Smooth muscle cell (in vitro differentiated cells): ENCODE results near the gene PKD1L1. TPM values are rescaled to one million over a fixed set of nuclear protein-coding genes. Genes with fewer than 3 reads are reported as not detected.
"Not testable (repeated sequence)": the region's sequence is repeated elsewhere in the genome, so short reads cannot be mapped to it uniquely, and the experiment has no call there.

ENCODE experiments used
- DNase-seq: peaks from one replicate; lab custom pipeline; 2025; ENCODE audit not compliant: unreplicated experiment; lab: John Stamatoyannopoulos, UW
- H2AFZ ChIP-seq: fragments of 200-600 bp; sonication (generic); 2 replicates; pipeline ENCODE4 v1.6.0; 2016; ENCODE audit warnings: antibody characterized with exemption, low read depth, mild to moderate bottlenecking
- H3F3A ChIP-seq: fragments of 200-600 bp; sonication (generic); 2 replicates; pipeline ENCODE4 v1.6.0; 2017; ENCODE audit warnings: antibody characterized with exemption, low read depth
- H3K27ac ChIP-seq: fragments of 200-600 bp; sonication (generic); 2 replicates; pipeline ENCODE4 v1.5.1; 2016; ENCODE audit warnings: low read depth, mild to moderate bottlenecking
- H3K27me3 ChIP-seq: fragments of 200-600 bp; sonication (generic); 2 replicates; pipeline ENCODE4 v1.6.1; 2016; ENCODE audit warnings: low read depth, mild to moderate bottlenecking
- H3K36me3 ChIP-seq: fragments of 200-600 bp; sonication (generic); 2 replicates; pipeline ENCODE4 v1.5.1; 2016; ENCODE audit warnings: low read depth
- H3K4me1 ChIP-seq: fragments of 200-600 bp; sonication (generic); 2 replicates; pipeline ENCODE4 v1.5.1; 2016; ENCODE audit warnings: low read depth
- H3K4me2 ChIP-seq: fragments of 200-600 bp; sonication (generic); 2 replicates; pipeline ENCODE4 v1.6.0; 2016; ENCODE audit warnings: mild to moderate bottlenecking
- H3K4me3 ChIP-seq: fragments of 200-600 bp; sonication (generic); 2 replicates; pipeline ENCODE4 v1.5.1; 2016; ENCODE audit warnings: mild to moderate bottlenecking
- H3K79me2 ChIP-seq: fragments of 200-600 bp; sonication (generic); 2 replicates; pipeline ENCODE4 v1.6.0; 2016; ENCODE audit warnings: low read depth, mild to moderate bottlenecking
- H3K9ac ChIP-seq: fragments of 200-600 bp; sonication (generic); 2 replicates; pipeline ENCODE4 v1.6.0; 2016; ENCODE audit warnings: low read depth
- H3K9me3 ChIP-seq: fragments of 200-600 bp; sonication (generic); replicated peaks from 2 replicates; pipeline ENCODE4 v1.5.1; 2016; ENCODE audit warnings: low read depth
- H4K20me1 ChIP-seq: fragments of 200-600 bp; sonication (generic); 2 replicates; pipeline ENCODE4 v1.6.0; 2016; ENCODE audit warnings: low read depth
- whole genome bisulfite sequencing: methylation state at CpG from one replicate; pipeline ENCODE4 v1.1.7; 2016; ENCODE audit warnings: low lambda C conversion rate; 5-methylcytosine and 5-hydroxymethylcytosine counted together
- polyA plus RNA-seq: library from polyadenylated mRNA; unstranded; fragments of >200 nt; fragmentation: Nextera tagmentation; extraction: Ambion mirVana; gene quantifications from 2 replicates; pipeline ENCODE4 v1.2.1, GENCODE V29; 2016
- total RNA-seq: library from RNA; depleted of rRNA; stranded (reverse); fragments of >200 nt; gene quantifications from 2 replicates; pipeline ENCODE4 v1.2.3, GENCODE V29; 2014
- TF ChIP-seq, protein P1 (sequence below): fragments of 200-600 bp; sonication (generic); IDR thresholded peaks from 2 replicates; pipeline ENCODE4 v1.5.1; 2017; ENCODE audit warnings: borderline replicate concordance, mild to moderate bottlenecking, antibody characterized with exemption; ENCODE audit not compliant: insufficient read depth, poor library complexity, severe bottlenecking

PKD1L1 gene
- total and polyA plus RNA-seq, 2 experiments from 2014 or later, result 0.04 to 0.06 TPM

DNA sequence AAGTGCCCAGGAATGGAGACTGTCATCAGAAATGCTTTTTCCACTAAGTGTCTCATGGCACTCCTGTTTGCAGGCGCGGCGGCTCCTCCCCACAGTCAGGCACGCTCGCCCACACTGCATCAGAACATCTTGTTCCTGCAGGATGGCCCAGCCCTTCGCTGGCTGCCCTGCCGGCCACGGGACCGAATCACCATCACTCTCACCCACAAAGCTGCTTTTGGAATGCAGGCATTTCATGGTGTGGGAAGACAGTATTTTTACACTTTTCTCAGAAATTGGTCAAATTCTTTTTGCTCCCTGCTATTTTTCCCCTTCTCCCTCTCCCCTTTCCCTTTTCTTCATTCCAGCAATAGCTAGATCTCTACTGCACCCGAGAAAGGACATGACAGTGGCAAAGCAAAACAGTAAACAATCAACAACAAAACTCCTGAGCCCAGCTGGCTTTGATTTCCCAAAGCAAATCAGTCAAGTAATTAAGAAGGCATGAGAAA is 190.3 kb downstream of the PKD1L1 start:
- peak overlapping the region; percentile 24 for H2AFZ ChIP-seq
- WGBS, result 14% methylated on average over 10 of the region's 10 CpGs
- H3K27me3 ChIP-seq, result no peaks in the 10 kb centered on the region
- H3K4me1 ChIP-seq, result peaks cover under 1% of the 10 kb centered on the region
- peak overlapping the region; percentile 2 for H3K9ac ChIP-seq
- no peaks in the 10 kb centered on the region for H3K79me2 ChIP-seq
- peaks cover 7% of the 10 kb centered on the region for H3F3A ChIP-seq
- H3K4me3 ChIP-seq, result no peak overlapping the region
- no peaks in the 10 kb centered on the region for H4K20me1 ChIP-seq
- H3K9me3 ChIP-seq, result no peaks in the 10 kb centered on the region
- TF ChIP-seq, protein P1, sequence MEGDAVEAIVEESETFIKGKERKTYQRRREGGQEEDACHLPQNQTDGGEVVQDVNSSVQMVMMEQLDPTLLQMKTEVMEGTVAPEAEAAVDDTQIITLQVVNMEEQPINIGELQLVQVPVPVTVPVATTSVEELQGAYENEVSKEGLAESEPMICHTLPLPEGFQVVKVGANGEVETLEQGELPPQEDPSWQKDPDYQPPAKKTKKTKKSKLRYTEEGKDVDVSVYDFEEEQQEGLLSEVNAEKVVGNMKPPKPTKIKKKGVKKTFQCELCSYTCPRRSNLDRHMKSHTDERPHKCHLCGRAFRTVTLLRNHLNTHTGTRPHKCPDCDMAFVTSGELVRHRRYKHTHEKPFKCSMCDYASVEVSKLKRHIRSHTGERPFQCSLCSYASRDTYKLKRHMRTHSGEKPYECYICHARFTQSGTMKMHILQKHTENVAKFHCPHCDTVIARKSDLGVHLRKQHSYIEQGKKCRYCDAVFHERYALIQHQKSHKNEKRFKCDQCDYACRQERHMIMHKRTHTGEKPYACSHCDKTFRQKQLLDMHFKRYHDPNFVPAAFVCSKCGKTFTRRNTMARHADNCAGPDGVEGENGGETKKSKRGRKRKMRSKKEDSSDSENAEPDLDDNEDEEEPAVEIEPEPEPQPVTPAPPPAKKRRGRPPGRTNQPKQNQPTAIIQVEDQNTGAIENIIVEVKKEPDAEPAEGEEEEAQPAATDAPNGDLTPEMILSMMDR, result no peak
- no peak for DNase-seq
- no peaks in the 10 kb centered on the region for H3K36me3 ChIP-seq
- H3K4me2 ChIP-seq, result peak overlapping the region; percentile 62
- peak overlapping the region; percentile 58 for H3K27ac ChIP-seq

DNA sequence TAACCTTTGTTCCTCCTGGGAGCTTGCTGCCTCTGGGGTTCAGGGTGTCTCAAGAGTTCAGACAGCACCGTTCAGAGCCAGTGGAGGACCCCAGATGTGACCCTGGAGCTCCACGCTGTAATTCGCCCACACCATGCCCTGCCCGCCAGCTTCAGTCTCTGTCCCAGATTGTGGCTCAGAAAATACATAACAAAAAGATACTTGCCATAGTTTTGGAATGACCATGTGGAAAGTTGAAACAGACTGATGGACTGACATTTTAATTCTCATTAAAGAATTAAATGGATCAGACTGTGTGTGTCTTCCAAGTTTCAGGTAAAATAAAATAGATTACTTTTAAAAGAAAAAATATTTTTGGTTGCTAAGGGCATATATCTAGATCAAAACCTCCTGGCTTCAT is 191.6 kb downstream of the PKD1L1 start:
- Histone ChIP-seq H2AFZ (no peak overlapping the region), H3K4me1 (no peaks in the 10 kb centered on the region), H3K27ac (no peak overlapping the region), H3F3A (peaks cover 7% of the 10 kb centered on the region), H3K79me2 (no peaks in the 10 kb centered on the region), H4K20me1 (no peaks in the 10 kb centered on the region), H3K4me3 (no peak overlapping the region), H3K9me3 (no peaks in the 10 kb centered on the region), H3K4me2 (no peak overlapping the region), H3K36me3 (no peaks in the 10 kb centered on the region), H3K9ac (no peak overlapping the region), H3K27me3 (no peaks in the 10 kb centered on the region)
- WGBS, result 82% methylated on average over 4 of the region's 4 CpGs
- no peak for DNase-seq
- TF ChIP-seq, protein P1, result no peak

DNA sequence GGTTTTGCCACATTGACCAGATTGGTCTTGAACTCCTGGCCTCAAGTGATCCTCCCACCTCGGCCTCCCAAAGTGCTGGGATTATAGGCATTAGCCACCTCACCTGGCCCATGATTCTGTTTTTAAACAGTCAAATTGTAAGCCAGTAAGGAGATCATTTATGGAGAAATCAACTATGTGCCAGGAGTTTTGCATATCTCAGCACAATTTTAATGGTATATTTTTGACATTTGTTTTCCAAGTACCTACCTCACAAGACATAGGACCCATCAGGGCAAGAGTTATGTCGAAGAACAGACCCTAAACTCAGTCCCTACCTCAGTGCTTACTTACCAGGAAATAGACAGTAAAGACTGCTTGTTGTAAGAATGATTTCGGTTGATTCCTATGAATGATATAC is 193.0 kb downstream of the PKD1L1 start:
- TF ChIP-seq, protein P1, result no peak
- 93% methylated on average over 3 of the region's 3 CpGs for WGBS
- no peak overlapping the region for H3K9ac ChIP-seq
- no peaks in the 10 kb centered on the region for H3K36me3 ChIP-seq
- no peak overlapping the region for H2AFZ ChIP-seq
- no peak for DNase-seq
- H3F3A ChIP-seq, result peaks cover 7% of the 10 kb centered on the region
- H4K20me1 ChIP-seq, result no peaks in the 10 kb centered on the region
- H3K4me2 ChIP-seq, result no peak overlapping the region
- no peaks in the 10 kb centered on the region for H3K79me2 ChIP-seq
- H3K27me3 ChIP-seq, result no peaks in the 10 kb centered on the region
- no peak overlapping the region for H3K4me3 ChIP-seq
- no peaks in the 10 kb centered on the region for H3K4me1 ChIP-seq
- no peaks in the 10 kb centered on the region for H3K9me3 ChIP-seq
- H3K27ac ChIP-seq, result no peak overlapping the region

DNA sequence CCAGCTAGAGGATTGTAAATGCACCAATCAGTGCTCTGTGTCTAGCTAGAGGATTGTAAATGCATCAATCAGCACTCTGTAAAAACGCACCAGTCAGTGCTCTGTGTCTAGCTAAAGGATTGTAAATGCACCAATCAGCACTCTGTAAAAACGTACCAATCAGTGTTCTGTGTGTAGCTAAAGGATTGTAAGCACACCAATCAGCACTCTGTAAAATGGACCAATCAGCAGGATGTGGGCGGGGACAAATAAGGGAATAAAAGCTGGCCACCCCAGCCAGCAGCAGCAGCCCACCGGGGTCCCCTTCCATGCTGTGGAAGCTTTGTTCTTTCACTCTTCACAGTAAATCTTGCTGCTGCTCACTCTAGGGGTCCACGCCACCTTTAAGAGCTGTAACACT is 196.5 kb downstream of the PKD1L1 start:
- H3K27ac ChIP-seq, H3F3A ChIP-seq, H3K4me2 ChIP-seq, H3K4me3 ChIP-seq, H3K9ac ChIP-seq, DNase-seq, H4K20me1 ChIP-seq, H2AFZ ChIP-seq, H3K4me1 ChIP-seq, H3K27me3 ChIP-seq, H3K79me2 ChIP-seq, H3K9me3 ChIP-seq, H3K36me3 ChIP-seq: not testable (repeated sequence)
- 94% methylated on average over 5 of the region's 5 CpGs for WGBS
